ENCODE data around the gene KRTAP20-4.

KRTAP20-4 gene

GRCh38 chr21:30668776-30669175 lies 48.3 kb downstream of the KRTAP20-4 start:
- DNase-seq = no peak

All from activated CD4-positive, alpha-beta T cell treated with anti-CD3 and anti-CD28 coated beads for 1 hour (primary cell).